Esophagus muscularis mucosa (tissue), 4 donors: ENCODE data around the gene SPATA6L. TPM values are rescaled to one million over a fixed set of nuclear protein-coding genes. Genes with fewer than 3 reads are reported as not detected.
A peak's percentile ranks its signal among the peaks of the same experiment; 100 is the strongest.

Experiments used
- DNase-seq: peaks from one replicate; pipeline ENCODE4 v3.0.0-alpha.2; 2017; ENCODE audit errors: extremely low spot score
- H3K27ac ChIP-seq, 4 donors: fragments of 200-600 bp; sonication (generic); replicated peaks in 1 of 4; 1 replicate in 3 of 4; 2 replicates in 1 of 4; pipeline ENCODE4 v1.5.1; 2016 to 2019; ENCODE audit warnings: mild to moderate bottlenecking in 1 of 4
- H3K27me3 ChIP-seq, 4 donors: fragments of 200-600 bp; sonication (generic); one replicate each; pipeline versions ENCODE4 v1.5.1 to v1.6.0; 2016 to 2019
- H3K36me3 ChIP-seq, 4 donors: fragments of 200-600 bp; sonication (generic); one replicate each; pipeline ENCODE4 v1.5.1; 2016 to 2019
- H3K4me1 ChIP-seq, 4 donors: fragments of 200-600 bp; sonication (generic); one replicate each; pipeline ENCODE4 v1.5.1; 2016 to 2019
- H3K4me3 ChIP-seq, 4 donors: fragments of 200-600 bp; sonication (generic); 1 replicate in 2 of 4; 2 replicates in 2 of 4; pipeline ENCODE4 v1.5.1; 2016 to 2019; ENCODE audit warnings: mild to moderate bottlenecking in 4 of 4, moderate library complexity in 1 of 4
- H3K9me3 ChIP-seq, 4 donors: fragments of 200-600 bp; sonication (generic); 1 replicate in 3 of 4; 2 replicates in 1 of 4; pipeline ENCODE4 v1.5.1; 2016 to 2019
- CTCF ChIP-seq, 3 experiments: fragments of 200-600 bp in 2 of 3; fragments of 450-650 bp in 1 of 3; sonication (generic) in 2 of 3; IDR thresholded peaks; one replicate each; pipeline ENCODE4 v1.5.1; 2017 to 2019; ENCODE audit warnings: antibody characterized with exemption in 3 of 3, mild to moderate bottlenecking in 2 of 3, moderate library complexity in 1 of 3
- EP300 ChIP-seq: sonication (generic); formaldehyde crosslinking; IDR thresholded peaks from one replicate; pipeline ENCODE4 v1.6.1; 2017; ENCODE audit warnings: antibody characterized with exemption
- POLR2A ChIP-seq: fragments of 450-650 bp; IDR thresholded peaks from one replicate; pipeline ENCODE4 v1.6.1; 2017; ENCODE audit warnings: antibody characterized with exemption, moderate library complexity, mild to moderate bottlenecking, low read depth
- POLR2AphosphoS5 ChIP-seq, 2 donors: sonication (generic); formaldehyde crosslinking; IDR thresholded peaks; one replicate each; pipeline ENCODE4 v1.6.1; 2017; ENCODE audit warnings: antibody characterized with exemption in 2 of 2
- WGBS: methylation state at CpG from one replicate; pipeline ENCODE4 v1.1.5; 2018; 5-methylcytosine and 5-hydroxymethylcytosine counted together
- intact Hi-C: fragments of 100-400 bp; cut with DNase I; formaldehyde crosslinking; loops from one replicate; pipeline ENCODE4 v1.15.1; 2023
- total RNA-seq, 4 donors: library from RNA; depleted of rRNA; stranded (reverse); fragments of >200 nt; gene quantifications; one replicate each; pipeline versions ENCODE4 v1.1.0 to v1.2.1, GENCODE V29; 2016

The SPATA6L gene
- total RNA-seq = 1 to 10 TPM in 2 of 4 donors, under 1 TPM in 2; 0.23 to 1.7 (median 1.1) TPM

GRCh38 chr9:4666042-4666699 is at the start of gene SPATA6L:
TSS of gene SPATA6L (minus strand) at chr9:4666480. CDS start at chr9:4666250, 230 bp downstream.
- Histone ChIP-seq H3K4me3 (peak within 1 kb of the TSS; percentile 49 to 60 (median 54)), H3K27ac (peak within 1 kb of the TSS; percentile 58 to 73 (median 64)), H3K27me3 (no peaks in the 10 kb centered on the region), H3K4me1 (peaks cover 20 to 54% (median 50%) of the 10 kb centered on the region in 4 donors), H3K9me3 (no peaks in the 10 kb centered on the region), H3K36me3 (no peaks in the 10 kb centered on the region)
- 2% methylated on average over 30 of the region's 36 CpGs for WGBS
- no peak for DNase-seq
- intact Hi-C loops = loop anchor here (10.0 kb wide), 1 partner anchor 319 kb away; the partner anchor contains the start of gene JAK2
- TF ChIP-seq POLR2AphosphoS5 (IDR thresholded peaks at IDR 0.05) (peak; percentile 58 to 64), CTCF (IDR thresholded peaks at IDR 0.05) (no peak)

GRCh38 chr9:4714266-4715016 is 48.2 kb upstream of the SPATA6L start:
- intact Hi-C loops = no loop called here
- Histone ChIP-seq H3K4me1 (peaks cover 0 to 4% (median 2%) of the 10 kb centered on the region in 4 donors), H3K4me3 (no peak overlapping the region), H3K36me3 (peaks cover 35 to 94% (median 74%) of the 10 kb centered on the region in 4 donors), H3K27me3 (no peaks in the 10 kb centered on the region), H3K27ac (no peak overlapping the region), H3K9me3 (no peaks in the 10 kb centered on the region)
- no peak for DNase-seq
- WGBS = 86% methylated on average over 9 of the region's 9 CpGs
- no peak for TF ChIP-seq CTCF (IDR thresholded peaks at IDR 0.05)
- no peak for TF ChIP-seq EP300
- no peak for TF ChIP-seq POLR2A
- TF ChIP-seq POLR2AphosphoS5 (IDR thresholded peaks at IDR 0.05) = no peak

- intact Hi-C loops = no loop called here
- TF ChIP-seq EP300 (no peak), CTCF (IDR thresholded peaks at IDR 0.05) (no peak), POLR2AphosphoS5 (IDR thresholded peaks at IDR 0.05) (no peak), POLR2A (no peak)
Observed at GRCh38 chr9:4713849-4714248, 47.6 kb upstream of the SPATA6L start.

GRCh38 chr9:4709380-4709779 is 43.1 kb upstream of the SPATA6L start:
- no peak overlapping the region for H3K4me3 ChIP-seq
- intact Hi-C loops = no loop called here

More at GRCh38 chr9:4713849-4714248, 47.6 kb upstream of the SPATA6L start:
- H3K4me1 ChIP-seq = peaks cover 0 to 10% (median 5%) of the 10 kb centered on the region in 4 donors
- H3K36me3 ChIP-seq = peaks cover 32 to 89% (median 68%) of the 10 kb centered on the region in 4 donors
- WGBS = 71% methylated on average over 7 of the region's 7 CpGs
- no peak overlapping the region for H3K4me3 ChIP-seq
- no peaks in the 10 kb centered on the region for H3K27me3 ChIP-seq
- no peak overlapping the region for H3K27ac ChIP-seq
- no peaks in the 10 kb centered on the region for H3K9me3 ChIP-seq
- DNase-seq = no peak

More at GRCh38 chr9:4709380-4709779, 43.1 kb upstream of the SPATA6L start:
- Histone ChIP-seq H3K9me3 (no peaks in the 10 kb centered on the region), H3K27me3 (no peaks in the 10 kb centered on the region), H3K27ac (no peak overlapping the region), H3K36me3 (peaks cover 0 to 82% (median 45%) of the 10 kb centered on the region in 4 donors), H3K4me1 (peaks cover 0 to 11% (median 7%) of the 10 kb centered on the region in 4 donors)
- no peak for DNase-seq
- TF ChIP-seq EP300 (no peak), POLR2A (no peak), CTCF (IDR thresholded peaks at IDR 0.05) (no peak), POLR2AphosphoS5 (IDR thresholded peaks at IDR 0.05) (no peak)
